CD4-positive, alpha-beta T cell treated with Interleukin-17A for 1 hour (primary cell): ENCODE results near the gene PARP3.
A peak's percentile ranks its signal among the peaks of the same experiment; 100 is the strongest.

Experiments
- DNase-seq: peaks from one replicate; pipeline ENCODE4 v3.0.0-alpha.2; 2020

PARP3 gene

DNA sequence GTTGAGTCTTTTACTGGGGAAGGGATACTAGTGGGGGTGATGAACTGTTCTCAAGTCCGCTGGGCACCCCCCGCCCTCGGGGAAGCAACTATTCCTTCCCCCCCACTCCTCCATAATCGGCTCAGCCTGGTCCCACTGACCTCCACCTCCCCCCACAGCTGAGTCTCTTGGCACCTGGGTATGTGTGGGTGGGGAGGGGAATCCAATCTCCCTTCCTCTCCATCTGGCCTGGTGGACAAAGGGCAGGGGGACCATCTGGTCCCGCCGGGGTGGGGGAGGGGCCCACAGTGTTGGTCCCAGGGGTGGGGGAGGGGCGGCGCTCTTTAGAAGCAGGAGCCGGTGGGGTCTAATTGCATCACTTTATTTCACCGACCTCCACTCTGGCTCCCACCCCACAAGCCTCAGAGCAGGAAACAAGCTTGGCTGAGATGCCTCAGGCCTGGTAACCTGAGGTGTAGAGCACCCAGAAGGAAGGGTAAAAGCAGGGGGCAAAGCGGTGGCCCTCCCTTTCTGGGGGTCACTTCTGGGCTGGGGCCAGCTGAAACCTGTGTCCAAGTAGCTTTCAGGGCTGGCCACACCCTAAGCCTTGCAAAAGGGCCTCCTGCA, 26.1 kb downstream of the PARP3 start:
- no peak for DNase-seq

DNA sequence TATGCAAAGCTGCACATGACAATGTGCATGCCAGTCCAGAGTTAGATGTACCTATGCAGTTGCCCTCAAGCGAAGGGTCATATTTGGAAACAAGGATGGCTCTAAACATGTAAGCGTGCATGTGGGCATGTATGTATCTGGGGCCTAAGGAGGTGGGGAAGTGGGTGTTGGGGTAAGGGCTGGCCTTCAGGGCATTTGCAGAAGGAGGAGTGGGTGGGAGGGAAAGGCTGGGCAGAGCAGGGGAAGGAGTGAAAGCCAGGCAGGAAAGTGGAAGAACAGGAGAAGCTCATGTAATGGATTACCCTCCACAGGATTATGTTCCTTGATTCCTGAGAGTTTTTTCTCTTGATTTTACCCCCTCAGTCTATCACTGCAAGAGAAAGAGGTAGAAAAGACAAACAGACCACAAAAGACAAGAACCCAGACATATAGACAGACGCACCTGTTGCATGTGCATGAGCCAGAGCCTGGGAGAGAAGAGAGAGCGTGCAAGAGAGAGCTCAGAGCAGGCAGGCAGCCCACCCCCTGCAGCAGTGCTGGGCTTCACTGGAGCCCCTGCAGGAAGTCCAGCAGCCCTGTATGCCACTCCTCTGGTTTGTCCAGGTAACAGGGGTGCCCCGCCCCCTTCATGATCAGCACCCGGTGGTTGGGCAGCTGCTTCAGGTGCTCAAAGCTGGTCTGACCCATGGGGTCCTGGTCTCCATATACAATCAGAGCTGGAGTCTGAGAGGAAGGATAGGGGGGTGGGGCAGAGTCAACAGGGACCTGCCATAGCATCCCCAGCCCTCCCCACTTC, 26.9 kb downstream of the PARP3 start:
- no peak for DNase-seq

GRCh38 chr3:51969841-51970240, 27.7 kb downstream of the PARP3 start:
- no peak for DNase-seq

- DNase-seq: no peak
Observed at GRCh38 chr3:51970606-51971300, 28.6 kb downstream of the PARP3 start.

DNA sequence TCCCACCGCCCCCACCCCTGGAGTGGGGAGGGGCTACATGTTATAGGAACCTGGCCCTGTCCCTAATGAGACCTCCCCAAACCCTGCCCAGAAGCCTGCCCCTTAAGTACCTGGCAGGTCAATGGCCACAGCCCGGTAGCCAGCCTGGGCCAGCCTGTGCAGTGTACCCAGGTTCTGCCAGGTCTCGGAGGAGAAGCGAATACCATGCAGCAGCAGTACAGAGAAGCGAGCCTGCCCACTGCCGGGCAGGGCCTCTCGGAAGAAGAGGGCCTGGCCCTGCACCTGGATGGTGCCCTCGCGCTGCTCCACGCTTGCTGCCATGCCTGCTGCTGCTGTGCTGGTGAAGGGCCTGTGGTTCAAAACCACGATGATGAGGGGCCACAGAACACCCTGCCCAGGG, 29.2 kb downstream of the PARP3 start:
- DNase-seq: no peak

DNA sequence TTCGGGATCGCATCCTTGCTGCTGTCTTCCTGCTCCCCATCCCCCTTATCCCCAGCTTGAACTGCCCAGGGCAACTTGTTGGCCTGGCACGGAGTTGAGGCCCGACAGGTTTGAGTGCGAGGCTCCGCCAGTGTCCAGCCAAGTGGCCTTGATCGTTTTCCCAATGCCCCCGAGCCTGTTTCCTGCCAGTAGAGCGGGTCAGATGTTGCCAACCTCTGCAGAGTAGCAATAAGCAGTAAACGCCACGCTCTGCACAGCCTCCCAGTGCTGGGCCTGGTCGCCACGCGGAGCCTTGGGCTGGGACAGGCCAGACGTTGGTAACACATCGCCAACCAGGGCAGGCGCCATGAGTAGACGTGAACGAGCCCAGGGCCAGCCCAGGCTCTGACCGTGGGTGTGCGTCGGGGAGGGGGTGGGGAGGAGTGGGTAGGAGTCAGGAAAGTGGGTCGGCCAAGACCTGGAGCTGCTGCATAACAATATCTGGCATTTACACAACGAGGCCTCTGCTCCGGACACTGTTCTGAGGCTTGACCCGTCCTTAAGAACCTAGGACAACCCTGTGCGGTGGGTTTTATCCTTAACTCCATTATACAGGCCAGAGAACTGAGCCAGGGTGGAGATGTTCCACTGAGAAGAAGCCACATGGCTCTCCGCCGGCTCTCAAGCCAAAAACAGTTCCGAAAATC, 32.3 kb downstream of the PARP3 start:
- no peak for DNase-seq

GRCh38 chr3:51974963-51975851, 33.0 kb downstream of the PARP3 start, which contains the start of gene ABHD14A:
Gene ABHD14A, plus strand, starts transcription at chr3:51975064. Its CDS starts 72 bp downstream, at chr3:51975136.
- DNase-seq: peak; percentile 84

GRCh38 chr3:51975852-51976549, 33.8 kb downstream of the PARP3 start:
- DNase-seq: peak; percentile 47

- DNase-seq: peak; percentile 59
Observed at GRCh38 chr3:51977446-51978142, 35.4 kb downstream of the PARP3 start.

GRCh38 chr3:51978143-51978502, 36.0 kb downstream of the PARP3 start:
- DNase-seq: no peak

GRCh38 chr3:51980253-51980652, 38.1 kb downstream of the PARP3 start:
- no peak for DNase-seq

- DNase-seq: peak; percentile 23
Observed at GRCh38 chr3:51982352-51982837, 40.2 kb downstream of the PARP3 start.

DNA sequence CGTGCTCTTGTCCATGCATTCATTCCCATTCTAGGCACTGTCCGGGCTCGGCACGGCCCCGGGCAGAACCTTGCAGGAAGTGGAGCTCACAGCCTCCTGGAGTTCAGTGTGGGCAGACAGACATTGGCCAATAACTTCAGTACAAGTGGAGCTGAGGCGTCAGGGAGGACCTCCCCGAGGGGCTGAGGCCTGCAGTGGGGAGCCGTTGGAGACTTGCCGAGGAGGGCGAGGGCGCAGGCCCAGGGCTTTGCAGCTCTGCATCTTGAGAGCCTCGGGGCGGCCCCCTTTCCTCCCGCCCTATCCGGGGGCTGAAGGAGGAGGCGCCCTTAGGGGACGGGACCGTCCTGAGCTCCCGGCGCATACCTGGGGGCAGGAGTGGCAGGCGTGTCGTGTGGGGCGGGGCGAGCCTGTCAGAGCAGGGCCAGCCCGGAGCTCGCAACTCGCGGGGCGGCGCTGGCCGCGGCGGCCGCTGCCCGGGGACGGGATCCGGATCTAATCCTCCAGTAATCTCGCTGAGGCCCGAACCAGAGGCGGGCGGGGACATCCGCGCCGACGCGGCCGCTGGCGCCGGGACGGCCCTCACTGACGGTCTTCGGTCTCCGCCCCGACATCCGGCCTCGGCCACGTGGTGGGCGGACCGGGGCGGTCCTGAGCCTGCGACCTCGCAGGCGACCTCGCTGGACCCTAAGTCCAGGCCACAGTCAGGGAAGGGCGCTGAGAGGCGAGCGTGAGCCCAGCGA, 40.8 kb downstream of the PARP3 start, which contains the start of gene ACY1:
ACY1 (plus strand) TSS at position 698 of the 740 bp plus-strand sequence. CDS start 530 bp downstream, outside the sequence.
- peak; percentile 78 for DNase-seq

GRCh38 chr3:51983578-51984268, 41.6 kb downstream of the PARP3 start:
- DNase-seq: no peak

DNA sequence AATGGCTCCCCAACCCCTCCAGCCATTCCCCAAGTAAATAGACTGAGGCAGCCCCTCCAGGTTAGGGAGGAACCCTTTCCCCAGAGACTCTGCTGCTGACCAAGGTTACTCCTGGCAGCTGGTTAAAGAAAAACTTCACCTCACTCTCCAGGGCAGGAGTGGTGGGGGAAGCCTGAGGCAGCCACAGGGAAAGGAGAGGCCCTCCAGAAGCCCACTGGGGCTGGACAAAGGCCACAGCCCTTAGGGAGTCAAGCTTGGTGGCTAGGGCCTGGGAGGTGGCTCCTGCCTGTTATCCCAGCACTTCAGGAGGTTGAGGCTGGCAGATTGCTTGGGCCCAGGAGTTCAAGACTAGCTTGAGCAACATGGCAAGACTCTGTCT, 42.1 kb downstream of the PARP3 start:
- no peak for DNase-seq

DNA sequence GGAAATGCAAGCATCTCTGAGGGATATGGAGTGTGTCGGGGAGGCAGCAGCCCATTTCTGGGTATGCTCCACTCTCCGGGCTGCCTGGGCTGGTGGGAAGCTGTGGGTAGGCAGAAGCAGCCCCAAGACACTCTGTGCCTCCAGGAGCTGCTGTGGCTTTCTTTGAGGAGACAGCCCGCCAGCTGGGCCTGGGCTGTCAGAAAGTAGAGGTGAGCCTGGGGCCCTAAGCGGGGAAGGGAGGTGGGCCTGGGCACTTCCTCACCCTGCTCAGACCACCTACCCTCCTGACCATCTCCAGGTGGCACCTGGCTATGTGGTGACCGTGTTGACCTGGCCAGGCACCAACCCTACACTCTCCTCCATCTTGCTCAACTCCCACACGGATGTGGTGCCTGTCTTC, 42.9 kb downstream of the PARP3 start:
- no peak for DNase-seq

DNA sequence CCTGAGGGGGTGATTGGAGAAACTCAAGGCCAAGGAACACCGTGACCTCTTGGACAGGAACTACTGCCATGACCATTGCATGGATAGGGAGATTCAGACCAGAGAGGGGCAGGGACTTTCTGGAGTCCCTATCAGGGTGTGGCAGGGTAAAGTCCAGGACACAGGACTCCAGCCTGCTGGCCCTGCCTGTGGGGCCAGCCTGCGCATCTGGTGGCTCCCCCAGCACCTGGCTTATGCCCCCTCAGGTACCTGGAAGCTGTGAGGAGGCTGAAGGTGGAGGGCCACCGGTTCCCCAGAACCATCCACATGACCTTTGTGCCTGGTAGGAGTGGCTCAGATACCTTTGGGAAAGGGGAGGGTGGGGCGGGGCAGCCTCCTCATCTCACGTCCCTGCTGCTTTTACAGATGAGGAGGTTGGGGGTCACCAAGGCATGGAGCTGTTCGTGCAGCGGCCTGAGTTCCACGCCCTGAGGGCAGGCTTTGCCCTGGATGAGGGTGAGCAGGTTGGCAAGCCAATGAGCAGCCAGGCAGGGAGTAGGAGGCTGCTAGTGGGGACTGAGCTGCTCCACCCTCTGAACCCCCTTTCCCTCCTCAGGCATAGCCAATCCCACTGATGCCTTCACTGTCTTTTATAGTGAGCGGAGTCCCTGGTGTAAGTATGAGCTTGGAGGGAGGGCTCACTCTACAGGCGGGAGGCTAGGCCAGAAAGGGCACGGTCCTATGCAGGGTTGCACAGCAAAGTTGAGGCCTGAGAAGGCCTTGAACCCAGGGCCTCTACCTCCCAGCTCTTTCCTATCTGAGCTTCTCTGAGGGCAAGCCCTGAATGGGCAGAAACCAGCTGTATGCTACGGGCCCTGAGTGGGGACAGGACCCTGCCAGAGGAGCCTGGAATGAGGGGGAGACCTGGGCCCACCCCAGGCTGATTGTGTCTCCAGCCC, 44.1 kb downstream of the PARP3 start:
- DNase-seq: no peak

- DNase-seq: no peak
Observed at GRCh38 chr3:51987568-51987967, 45.4 kb downstream of the PARP3 start.
